BLaER1 (cell line): ENCODE data around the gene FBXW2.

ENCODE experiments used
- H3K27ac ChIP-seq: shearing (Covaris generic); formaldehyde crosslinking; 2 replicates; pipeline ENCODE4 v1.8.1; 2022
- H3K27me3 ChIP-seq: shearing (Covaris generic); formaldehyde crosslinking; 2 replicates; pipeline ENCODE4 v1.8.1; 2022
- H3K36me3 ChIP-seq: shearing (Covaris generic); formaldehyde crosslinking; 2 replicates; pipeline ENCODE4 v1.8.1; 2022
- H3K4me1 ChIP-seq: shearing (Covaris generic); formaldehyde crosslinking; 2 replicates; pipeline ENCODE4 v1.8.1; 2022
- H3K4me2 ChIP-seq: shearing (Covaris generic); formaldehyde crosslinking; 2 replicates; pipeline ENCODE4 v1.8.1; 2022
- H3K4me3 ChIP-seq: shearing (Covaris generic); formaldehyde crosslinking; 2 replicates; pipeline ENCODE4 v1.8.1; 2022
- H3K9ac ChIP-seq: shearing (Covaris generic); formaldehyde crosslinking; 2 replicates; pipeline ENCODE4 v1.8.1; 2022
- H3K9me3 ChIP-seq: shearing (Covaris generic); formaldehyde crosslinking; 2 replicates; pipeline ENCODE4 v1.8.1; 2022
- H4K20me1 ChIP-seq: shearing (Covaris generic); formaldehyde crosslinking; 2 replicates; pipeline ENCODE4 v1.8.1; 2022
- Cebpa-rat ChIP-seq: shearing (Covaris generic); IDR thresholded peaks from 2 replicates; pipeline ENCODE4 v1.8.1; 2022

Gene FBXW2

GRCh38 chr9:120780367-120780766 lies 12.8 kb downstream of the FBXW2 start:
- Histone ChIP-seq H4K20me1 (peaks cover 32% of the 10 kb centered on the region; the same call in 1 of the 2 replicates), H3K9me3 (0 out of 2 replicates have a peak, but pooled peaks cover 5% of the 10 kb centered on the region), H3K27me3 (no peaks in the 10 kb centered on the region), H3K9ac (no peak overlapping the region), H3K4me3 (no peak overlapping the region), H3K4me2 (no peak overlapping the region), H3K4me1 (no peaks in the 10 kb centered on the region), H3K36me3 (peaks cover 93% of the 10 kb centered on the region), H3K27ac (no peak overlapping the region)
- TF ChIP-seq Cebpa-rat, result no peak

- no peak overlapping the region for H3K27ac ChIP-seq
- TF ChIP-seq Cebpa-rat, result no peak
- no peaks in the 10 kb centered on the region for H3K4me1 ChIP-seq
- no peak overlapping the region for H3K9ac ChIP-seq
- 0 out of 2 replicates have a peak, but pooled peaks cover 5% of the 10 kb centered on the region for H3K9me3 ChIP-seq
- peaks cover 26% of the 10 kb centered on the region; the same call in 1 of the 2 replicates for H4K20me1 ChIP-seq
- no peak overlapping the region for H3K4me3 ChIP-seq
- no peaks in the 10 kb centered on the region for H3K27me3 ChIP-seq
- H3K4me2 ChIP-seq, result no peak overlapping the region
- peaks cover 93% of the 10 kb centered on the region for H3K36me3 ChIP-seq
Measured at GRCh38 chr9:120779227-120779626, 14.0 kb downstream of the FBXW2 start.

DNA sequence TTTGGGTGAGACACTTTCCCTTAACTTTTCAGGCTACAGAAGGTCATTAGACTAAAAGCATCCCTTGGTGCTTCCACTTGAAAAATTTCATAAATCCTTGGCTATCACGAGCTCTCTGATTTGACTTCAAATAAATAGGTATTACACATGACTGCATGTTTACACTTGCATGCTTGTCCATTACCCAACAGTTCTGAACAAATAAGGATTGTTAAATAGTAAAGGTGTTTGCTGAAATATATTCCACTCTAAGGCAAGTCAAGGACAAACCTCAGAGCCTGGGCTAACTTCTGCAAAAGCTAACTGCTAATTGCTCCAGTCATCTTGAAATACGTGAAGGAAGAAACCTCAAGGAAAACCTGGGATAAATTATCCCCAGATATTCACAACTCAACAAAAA lies 14.5 kb downstream of the FBXW2 start:
- 0 out of 2 replicates have a peak, but pooled peaks cover 5% of the 10 kb centered on the region for H3K9me3 ChIP-seq
- H3K27me3 ChIP-seq, result no peaks in the 10 kb centered on the region
- no peak overlapping the region for H3K4me2 ChIP-seq
- no peaks in the 10 kb centered on the region for H3K4me1 ChIP-seq
- TF ChIP-seq Cebpa-rat, result no peak
- H4K20me1 ChIP-seq, result peaks cover 26% of the 10 kb centered on the region; the same call in 1 of the 2 replicates
- H3K36me3 ChIP-seq, result peaks cover 93% of the 10 kb centered on the region
- H3K27ac ChIP-seq, result no peak overlapping the region
- H3K4me3 ChIP-seq, result no peak overlapping the region
- no peak overlapping the region for H3K9ac ChIP-seq

GRCh38 chr9:120777229-120777628 lies 16.0 kb downstream of the FBXW2 start:
- peaks cover 21% of the 10 kb centered on the region; the same call in 1 of the 2 replicates for H4K20me1 ChIP-seq
- H3K27ac ChIP-seq, result no peak overlapping the region
- H3K4me2 ChIP-seq, result no peak overlapping the region
- no peak for TF ChIP-seq Cebpa-rat
- no peaks in the 10 kb centered on the region for H3K27me3 ChIP-seq
- 0 out of 2 replicates have a peak, but pooled peaks cover 3% of the 10 kb centered on the region for H3K9me3 ChIP-seq
- no peak overlapping the region for H3K9ac ChIP-seq
- no peak overlapping the region for H3K4me3 ChIP-seq
- H3K36me3 ChIP-seq, result peaks cover 98% of the 10 kb centered on the region
- H3K4me1 ChIP-seq, result no peaks in the 10 kb centered on the region

DNA sequence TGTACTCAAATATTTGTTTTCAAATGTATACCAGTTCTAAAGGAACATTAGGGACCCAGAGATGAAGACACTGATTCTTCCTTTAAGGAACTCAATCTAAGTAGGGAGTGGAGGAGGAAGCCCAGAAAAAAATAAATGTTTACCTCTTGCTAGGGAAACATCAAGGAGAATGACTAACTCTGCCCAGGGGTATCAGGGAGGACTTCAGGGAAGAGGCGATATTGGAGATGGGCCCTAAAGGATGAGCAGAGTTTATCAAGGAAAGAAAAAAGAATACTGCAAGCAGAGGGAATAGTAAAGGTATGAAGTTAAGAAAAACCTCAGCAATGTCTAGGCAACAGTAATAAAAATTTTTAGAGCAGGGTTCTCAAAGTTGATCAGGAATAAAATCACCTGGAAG lies 16.4 kb downstream of the FBXW2 start:
- no peaks in the 10 kb centered on the region for H3K27me3 ChIP-seq
- no peak overlapping the region for H3K4me2 ChIP-seq
- TF ChIP-seq Cebpa-rat, result no peak
- no peaks in the 10 kb centered on the region for H3K4me1 ChIP-seq
- peaks cover 98% of the 10 kb centered on the region for H3K36me3 ChIP-seq
- H3K9ac ChIP-seq, result no peak overlapping the region
- H3K27ac ChIP-seq, result no peak overlapping the region
- peaks cover 18% of the 10 kb centered on the region; the same call in 1 of the 2 replicates for H4K20me1 ChIP-seq
- no peak overlapping the region for H3K4me3 ChIP-seq
- H3K9me3 ChIP-seq, result no peaks in the 10 kb centered on the region

DNA sequence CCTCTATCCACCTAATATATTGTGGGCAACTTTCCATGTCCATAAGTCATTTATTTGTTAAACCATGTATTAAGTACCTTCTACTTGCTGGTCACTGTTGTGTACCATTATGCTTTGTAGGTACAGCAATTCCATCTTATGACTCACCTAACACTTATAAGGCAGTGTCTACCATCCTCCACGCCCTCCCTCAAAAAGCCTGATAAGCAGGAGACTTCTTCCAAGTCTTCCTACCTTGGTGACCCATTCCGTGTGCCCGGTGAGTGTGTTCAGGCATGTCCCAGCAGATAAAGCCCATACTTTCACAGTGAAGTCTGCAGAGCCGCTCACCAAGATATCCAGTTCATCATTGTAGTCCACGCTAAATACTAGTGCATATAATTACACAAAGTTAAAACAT lies 17.4 kb downstream of the FBXW2 start:
- no peak for TF ChIP-seq Cebpa-rat
- H3K4me2 ChIP-seq, result no peak overlapping the region
- peaks cover 18% of the 10 kb centered on the region; the same call in 1 of the 2 replicates for H4K20me1 ChIP-seq
- H3K9ac ChIP-seq, result no peak overlapping the region
- H3K4me3 ChIP-seq, result no peak overlapping the region
- peaks cover 98% of the 10 kb centered on the region for H3K36me3 ChIP-seq
- H3K4me1 ChIP-seq, result no peaks in the 10 kb centered on the region
- no peak overlapping the region for H3K27ac ChIP-seq
- no peaks in the 10 kb centered on the region for H3K27me3 ChIP-seq
- no peaks in the 10 kb centered on the region for H3K9me3 ChIP-seq

- Histone ChIP-seq H3K36me3 (peaks cover 98% of the 10 kb centered on the region), H3K27ac (no peak overlapping the region), H3K27me3 (no peaks in the 10 kb centered on the region), H3K9me3 (no peaks in the 10 kb centered on the region), H3K4me3 (no peak overlapping the region), H3K4me1 (no peaks in the 10 kb centered on the region), H4K20me1 (peaks cover 15% of the 10 kb centered on the region; the same call in 1 of the 2 replicates), H3K4me2 (no peak overlapping the region), H3K9ac (no peak overlapping the region)
- no peak for TF ChIP-seq Cebpa-rat
Measured at GRCh38 chr9:120774719-120775118, 18.5 kb downstream of the FBXW2 start.

DNA sequence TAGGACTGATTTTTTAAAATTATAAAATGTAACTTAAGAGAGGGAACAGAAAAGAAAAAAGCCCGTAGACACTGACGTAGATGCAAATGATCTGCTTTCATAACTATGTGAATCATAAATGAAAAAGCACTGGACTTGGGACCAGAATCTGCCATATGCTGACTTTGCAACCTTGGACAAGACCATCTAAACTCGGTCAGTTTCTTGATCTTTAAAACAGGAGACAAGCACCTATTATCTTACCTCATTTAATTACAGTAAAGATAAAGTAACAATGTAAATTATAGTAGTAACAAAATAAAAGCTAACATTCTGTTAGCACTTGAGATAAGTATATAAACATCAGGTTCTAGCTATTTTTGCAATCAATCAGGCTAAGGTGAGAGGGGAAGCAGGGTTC lies 20.0 kb downstream of the FBXW2 start:
- Histone ChIP-seq H3K36me3 (peaks cover 98% of the 10 kb centered on the region), H4K20me1 (peaks cover under 1% of the 10 kb centered on the region; the same call in 1 of the 2 replicates)

GRCh38 chr9:120770931-120771330 lies 22.3 kb downstream of the FBXW2 start:
- no peaks in the 10 kb centered on the region for H3K9me3 ChIP-seq
- no peak overlapping the region for H3K4me2 ChIP-seq
- no peak for TF ChIP-seq Cebpa-rat
- H3K36me3 ChIP-seq, result peaks cover 99% of the 10 kb centered on the region
- no peak overlapping the region for H3K9ac ChIP-seq
- no peaks in the 10 kb centered on the region for H4K20me1 ChIP-seq
- no peak overlapping the region for H3K4me3 ChIP-seq
- H3K27me3 ChIP-seq, result no peaks in the 10 kb centered on the region
- H3K27ac ChIP-seq, result no peak overlapping the region
- no peaks in the 10 kb centered on the region for H3K4me1 ChIP-seq

More for the DNA sequence above, 20.0 kb downstream of the FBXW2 start:
- H3K4me1 ChIP-seq, result no peaks in the 10 kb centered on the region
- H3K4me3 ChIP-seq, result no peak overlapping the region
- H3K9me3 ChIP-seq, result no peaks in the 10 kb centered on the region
- no peak overlapping the region for H3K9ac ChIP-seq
- TF ChIP-seq Cebpa-rat, result no peak
- H3K27me3 ChIP-seq, result no peaks in the 10 kb centered on the region
- no peak overlapping the region for H3K4me2 ChIP-seq
- no peak overlapping the region for H3K27ac ChIP-seq

DNA sequence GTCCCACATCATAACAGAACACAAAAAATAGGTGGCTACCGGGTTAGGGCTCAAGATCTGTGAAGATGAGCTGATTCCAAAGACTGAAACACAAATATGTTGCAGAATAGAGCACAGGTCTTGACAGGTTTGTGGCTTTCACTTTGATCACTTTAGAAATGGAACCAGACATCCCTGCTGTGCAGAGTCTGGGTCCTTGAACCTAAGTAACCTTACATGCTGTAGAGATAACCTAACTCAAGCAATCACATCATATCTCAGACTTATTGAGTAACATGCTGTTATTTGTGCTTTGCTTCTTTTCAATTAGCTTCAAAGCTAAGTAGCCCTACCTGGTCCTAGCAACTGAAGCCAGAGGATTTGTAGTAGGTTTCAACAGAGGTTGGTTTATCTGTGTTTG lies 24.3 kb downstream of the FBXW2 start:
- Histone ChIP-seq H3K36me3 (peaks cover 100% of the 10 kb centered on the region), H3K27ac (no peak overlapping the region), H3K4me1 (no peaks in the 10 kb centered on the region), H4K20me1 (0 out of 2 replicates have a peak, but pooled peaks cover 4% of the 10 kb centered on the region), H3K9ac (no peak overlapping the region), H3K27me3 (no peaks in the 10 kb centered on the region), H3K9me3 (no peaks in the 10 kb centered on the region), H3K4me3 (no peak overlapping the region), H3K4me2 (no peak overlapping the region)
- TF ChIP-seq Cebpa-rat, result no peak

DNA sequence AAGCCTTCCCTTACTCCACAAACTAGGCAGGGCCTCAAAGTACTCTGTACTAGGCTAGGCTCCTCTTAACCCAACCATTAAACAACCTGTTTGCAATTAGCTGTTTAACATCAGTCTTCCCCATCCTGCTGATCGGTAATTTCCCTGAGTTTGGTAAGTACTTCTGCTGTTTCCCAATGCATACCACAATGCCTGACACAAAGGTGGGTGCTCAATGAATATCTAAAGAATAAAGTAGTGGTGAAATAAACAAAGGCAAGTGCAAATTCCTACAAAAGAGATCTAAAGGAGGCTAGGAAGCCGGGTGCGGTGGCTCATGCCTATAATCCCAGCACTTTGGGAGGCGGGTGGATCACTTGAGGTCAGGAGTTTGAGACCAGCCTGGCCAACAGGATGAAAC lies 25.0 kb downstream of the FBXW2 start:
- no peaks in the 10 kb centered on the region for H3K4me1 ChIP-seq
- H3K4me3 ChIP-seq, result no peak overlapping the region
- H3K36me3 ChIP-seq, result peaks cover 100% of the 10 kb centered on the region
- H3K9me3 ChIP-seq, result no peaks in the 10 kb centered on the region
- 0 out of 2 replicates have a peak, but pooled peaks cover 4% of the 10 kb centered on the region for H4K20me1 ChIP-seq
- no peak for TF ChIP-seq Cebpa-rat
- no peak overlapping the region for H3K9ac ChIP-seq
- no peak overlapping the region for H3K27ac ChIP-seq
- H3K27me3 ChIP-seq, result no peaks in the 10 kb centered on the region
- no peak overlapping the region for H3K4me2 ChIP-seq
